NCI-H82 treated with DMSO at 0.1 percent for 48 hours (cell line): Measurements from ENCODE around the gene OR6C6.
"Not testable (repeated sequence)": the region's sequence is repeated elsewhere in the genome, so short reads cannot be mapped to it uniquely, and the experiment has no call there.

Source experiments
- DNase-seq: peaks from one replicate; lab custom pipeline; 2025; ENCODE audit not compliant: unreplicated experiment; lab: John Stamatoyannopoulos, UW

OR6C6 gene

GRCh38 chr12:55296469-55296868 lies at the start of gene OR6C6:
TSS of gene OR6C6 (minus strand) at chr12:55296569. CDS start at chr12:55295232, 1,337 bp downstream.
- DNase-seq: no peak

- no peak for DNase-seq
Measured at GRCh38 chr12:55336002-55336401, 39.6 kb upstream of the OR6C6 start.

- no peak for DNase-seq
Measured at GRCh38 chr12:55330446-55330845, 34.1 kb upstream of the OR6C6 start, which contains the start of gene OR6C3. TSS of gene OR6C3 (plus strand) at chr12:55330746. CDS start at chr12:55331701, 955 bp downstream.

- DNase-seq: not testable (repeated sequence)
Measured at GRCh38 chr12:55325801-55326200, 29.4 kb upstream of the OR6C6 start.

GRCh38 chr12:55320201-55320600 lies 23.8 kb upstream of the OR6C6 start:
- DNase-seq: no peak

GRCh38 chr12:55314043-55314442 lies 17.7 kb upstream of the OR6C6 start, which contains the start of gene OR6C1:
TSS of gene OR6C1 (plus strand) at chr12:55314343. CDS start at chr12:55320600, 6,257 bp downstream.
- no peak for DNase-seq

GRCh38 chr12:55289999-55290398 lies 6.4 kb downstream of the OR6C6 start:
- DNase-seq: no peak

- DNase-seq: no peak
Measured at GRCh38 chr12:55280991-55281390, 15.4 kb downstream of the OR6C6 start.

GRCh38 chr12:55258303-55258702 lies 38.1 kb downstream of the OR6C6 start:
- no peak for DNase-seq

- no peak for DNase-seq
Measured at GRCh38 chr12:55256831-55257230, 39.5 kb downstream of the OR6C6 start.

- DNase-seq: no peak
Measured at GRCh38 chr12:55253281-55253680, 43.1 kb downstream of the OR6C6 start.

- DNase-seq: no peak
Measured at GRCh38 chr12:55250944-55251343, 45.4 kb downstream of the OR6C6 start.

GRCh38 chr12:55246159-55246558 lies 50.2 kb downstream of the OR6C6 start:
- no peak for DNase-seq

- no peak for DNase-seq
Measured at GRCh38 chr12:55244309-55244708, 52.1 kb downstream of the OR6C6 start, which contains the start of gene OR6C74. TSS of gene OR6C74 (plus strand) at chr12:55244609. CDS start at chr12:55247288, 2,679 bp downstream.
